Glomerular endothelial cell (primary cell): ENCODE measurements around the gene PPP1R2B. TPM values are rescaled to one million over a fixed set of nuclear protein-coding genes. Genes with fewer than 3 reads are reported as not detected.
"Not testable (repeated sequence)": the region's sequence is repeated elsewhere in the genome, so short reads cannot be mapped to it uniquely, and the experiment has no call there.

ENCODE experiments used
- DNase-seq: peaks from one replicate; pipeline ENCODE4 v3.0.0-alpha.2; 2011; ENCODE audit warnings: low read depth, low spot score; ENCODE audit errors: extremely low read depth
- total RNA-seq: library from RNA; depleted of rRNA; stranded (reverse); fragments of >200 nt; gene quantifications from 2 replicates; pipeline ENCODE4 v1.2.3, GENCODE V29; 2015

The PPP1R2B gene
- not detected in 2 replicates for total RNA-seq

DNA sequence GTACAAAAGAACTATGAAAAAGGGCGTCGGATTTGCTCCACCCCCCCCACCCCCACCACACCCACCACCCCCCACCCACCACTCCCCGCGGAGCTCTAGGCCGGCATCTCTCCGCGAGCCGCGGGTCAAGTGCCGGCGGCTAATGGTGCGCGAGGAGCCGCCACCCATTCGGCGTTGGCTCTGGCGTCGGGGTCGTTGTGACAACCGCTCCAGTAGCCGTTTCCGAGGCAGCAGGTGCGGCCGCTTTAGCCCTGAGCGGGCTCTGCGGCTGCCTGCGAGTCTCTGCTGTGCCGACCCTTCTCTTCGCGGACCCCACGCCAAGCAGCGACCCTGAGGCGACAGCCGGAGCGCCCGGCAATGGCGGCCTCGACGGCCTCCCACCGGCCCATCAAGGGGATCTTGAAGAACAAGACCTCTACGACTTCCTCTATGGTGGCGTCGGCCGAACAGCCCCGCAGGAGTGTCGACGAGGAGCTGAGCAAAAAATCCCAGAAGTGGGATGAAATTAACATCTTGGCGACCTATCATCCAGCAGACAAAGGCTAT is at the start of gene PPP1R2B:
PPP1R2B (plus strand) TSS at position 90 of the 546 bp plus-strand sequence; CDS start at position 358, 268 bp downstream.
- no peak for DNase-seq

DNA sequence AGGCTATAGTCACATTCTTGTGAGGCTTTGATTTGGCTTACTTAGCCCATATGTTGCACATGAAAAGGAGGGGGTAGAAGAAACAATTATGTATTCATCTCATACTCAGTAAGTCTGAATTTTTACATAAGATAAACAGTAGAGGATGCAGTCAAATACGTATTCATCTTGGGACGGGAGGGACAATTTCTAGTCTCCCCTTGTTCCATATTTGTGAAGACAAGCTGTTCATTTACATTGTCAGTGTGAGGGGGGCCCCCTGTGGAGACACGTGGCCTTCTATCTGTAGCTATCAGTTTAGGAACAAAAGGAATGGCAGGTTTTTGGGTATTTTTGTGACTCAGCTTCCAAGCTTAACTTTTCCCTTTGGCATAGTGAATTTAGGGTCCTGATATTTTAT is 49.2 kb upstream of the PPP1R2B start:
- no peak for DNase-seq

DNA sequence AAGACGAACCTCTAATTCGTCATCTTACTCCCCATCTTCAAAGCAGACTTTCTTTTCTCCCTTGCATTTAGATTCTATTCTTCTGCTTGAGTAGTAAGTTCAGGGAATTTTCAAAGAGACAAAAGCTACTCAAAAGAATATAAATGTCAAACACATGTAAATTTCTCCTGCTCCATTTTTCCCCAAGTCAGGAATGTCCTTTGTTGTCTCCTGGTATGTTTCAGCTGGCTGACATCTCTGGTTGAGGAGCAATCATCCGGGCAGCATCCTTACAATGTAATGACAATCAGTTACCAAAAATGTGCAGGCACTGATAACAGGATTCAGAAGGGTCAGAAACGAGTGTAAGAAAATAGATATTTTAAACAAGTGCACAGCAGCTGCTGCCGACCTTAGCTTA is 47.6 kb upstream of the PPP1R2B start:
- DNase-seq: no peak

DNA sequence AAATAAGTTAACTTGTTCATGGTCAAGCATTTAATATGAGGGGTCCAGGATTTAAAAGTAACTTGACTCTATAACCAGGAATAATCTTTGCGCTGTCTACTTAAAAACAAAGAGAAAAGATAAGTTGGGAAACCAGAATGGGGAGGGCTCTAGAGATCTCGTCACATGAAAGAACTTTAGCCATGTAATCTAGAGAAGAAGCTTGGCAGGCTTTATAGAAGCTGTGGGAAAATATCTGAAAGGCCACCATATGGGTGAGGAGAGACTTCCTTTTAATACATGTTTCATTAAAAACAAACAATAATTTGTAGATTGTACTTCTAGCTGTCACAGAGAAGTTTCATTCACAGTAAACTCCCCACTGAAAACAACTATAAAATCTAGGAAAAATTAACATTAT is 46.7 kb upstream of the PPP1R2B start:
- DNase-seq: no peak

DNA sequence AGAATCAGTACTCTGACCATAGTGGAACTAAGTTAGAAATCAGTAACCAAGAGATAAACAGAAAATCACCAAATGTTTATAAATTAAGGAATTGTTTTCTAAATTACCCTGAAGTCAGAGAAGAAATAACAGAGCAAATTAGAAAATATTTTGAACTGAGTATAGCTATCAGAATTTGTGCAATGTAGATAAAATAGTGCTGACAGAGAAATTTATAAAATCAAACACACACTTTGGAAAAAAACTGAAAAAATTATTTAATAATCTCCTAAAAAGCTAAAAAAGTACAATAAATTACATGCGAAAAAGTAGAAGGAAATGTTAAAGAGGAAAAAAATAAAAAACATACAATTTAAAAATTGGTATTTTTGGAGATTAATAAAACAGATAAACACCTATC is 37.1 kb upstream of the PPP1R2B start:
- DNase-seq: no peak

DNA sequence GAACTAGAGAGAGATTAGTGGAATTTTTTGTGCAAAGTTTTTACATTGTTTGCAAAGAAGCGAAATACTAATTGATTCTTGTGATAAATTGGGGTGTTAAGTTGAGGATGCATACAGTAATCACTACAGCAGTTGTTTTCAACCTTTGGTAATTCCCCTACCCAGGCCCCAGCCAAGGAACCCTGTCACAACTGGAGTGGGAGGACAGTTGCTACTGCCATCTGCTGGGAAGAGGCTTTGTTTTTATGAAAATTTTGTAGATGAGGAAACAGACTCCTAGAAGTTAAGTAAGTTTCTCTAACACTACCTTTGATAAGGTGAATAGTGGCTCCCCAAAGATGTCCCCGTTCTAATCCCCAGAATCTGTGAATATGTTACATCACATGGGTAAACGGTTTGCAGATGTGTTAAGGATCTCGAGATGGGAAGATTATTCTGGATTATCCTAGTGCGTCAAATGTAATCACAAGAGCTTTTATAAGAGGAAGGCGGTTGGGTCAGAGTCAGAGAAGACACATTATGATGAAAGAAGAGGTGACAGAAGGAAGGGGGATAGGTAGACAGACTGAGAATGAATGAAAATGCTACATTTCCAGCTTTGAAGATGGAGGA is 34.0 kb upstream of the PPP1R2B start:
- no peak for DNase-seq

DNA sequence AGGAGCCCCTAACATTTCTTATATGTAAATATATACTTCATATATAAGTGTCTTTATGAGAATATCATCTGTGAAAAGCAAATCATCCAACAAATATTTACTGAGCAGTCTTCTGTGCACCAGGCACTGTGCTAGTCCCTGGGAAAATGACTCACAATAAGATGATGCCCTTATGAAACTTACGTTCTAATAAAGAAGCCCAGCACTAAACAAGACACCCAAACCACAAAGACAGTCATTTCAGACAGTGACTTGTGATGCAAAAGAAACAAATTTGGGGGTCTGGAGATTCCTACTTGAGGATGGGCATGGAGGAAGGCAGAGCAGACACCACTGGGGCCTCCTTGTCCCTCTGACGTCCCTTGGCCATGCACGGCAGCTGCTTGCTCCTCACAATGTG is 30.6 kb upstream of the PPP1R2B start:
- no peak for DNase-seq

DNA sequence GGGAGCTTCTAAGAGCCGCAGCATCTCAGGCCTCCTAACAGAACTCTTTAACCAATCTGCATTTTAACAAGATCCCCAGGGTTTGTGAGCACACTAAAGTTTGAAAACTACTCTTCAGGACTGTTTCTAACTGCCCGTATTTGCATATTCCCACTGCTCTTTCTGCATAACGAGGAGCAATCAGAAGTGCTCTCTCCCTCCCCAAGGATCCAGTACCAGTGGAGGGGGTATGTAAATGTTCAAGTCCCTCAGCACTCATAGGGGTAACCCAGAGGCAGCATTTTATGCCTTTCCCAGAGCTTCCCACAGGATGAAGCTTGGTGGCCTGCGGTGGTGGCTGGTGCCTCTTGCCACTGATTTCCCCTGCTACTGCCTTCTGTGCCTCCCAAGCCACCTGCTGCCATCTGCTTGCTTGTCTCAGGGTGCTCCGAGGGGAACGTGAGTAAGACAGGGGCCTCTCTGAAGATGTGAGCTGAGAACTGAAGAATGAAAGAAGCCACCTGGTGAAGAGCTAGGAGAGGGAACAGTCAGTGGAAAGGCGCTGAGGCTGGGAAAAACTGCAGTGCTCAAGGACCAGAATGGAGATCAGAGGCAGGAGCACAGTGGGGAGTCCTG is 30.0 kb upstream of the PPP1R2B start:
- no peak for DNase-seq

DNA sequence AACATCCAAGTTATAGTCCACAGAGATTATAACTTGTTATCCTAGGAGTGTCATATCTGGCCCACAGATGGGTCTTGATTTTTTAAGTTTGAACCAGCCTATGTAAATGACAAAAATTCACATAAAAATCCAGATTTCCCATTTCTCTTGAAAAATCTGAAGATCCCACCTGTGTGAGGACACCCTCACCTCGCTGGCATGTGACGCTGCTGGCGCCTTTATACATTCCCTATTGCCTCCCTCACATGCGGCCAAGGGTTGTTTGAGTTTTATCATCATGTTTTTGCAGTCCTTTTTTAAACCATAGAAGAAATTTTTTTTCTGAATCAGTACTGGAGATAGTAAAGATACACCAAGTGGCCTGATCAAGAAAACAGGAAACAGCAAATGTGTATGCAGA is 25.9 kb upstream of the PPP1R2B start:
- DNase-seq: no peak

DNA sequence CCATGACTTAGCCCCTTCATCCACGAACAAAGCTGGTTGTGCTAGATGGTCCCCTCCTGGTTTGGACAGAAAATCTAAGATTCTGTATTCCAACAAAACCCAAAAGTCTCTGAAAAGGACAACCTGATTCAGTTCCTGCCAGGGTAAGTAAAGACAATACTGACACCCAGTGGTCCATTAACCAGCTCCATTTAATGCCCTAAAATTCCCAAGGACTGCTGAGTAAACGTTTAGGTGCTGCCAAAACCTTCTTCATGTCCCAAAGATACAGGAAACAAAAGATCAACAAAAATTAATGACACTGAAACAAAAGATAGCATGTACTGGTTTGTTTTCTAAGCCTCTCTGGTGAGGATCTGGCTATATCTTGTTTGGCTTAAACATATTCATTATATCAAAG is 25.3 kb upstream of the PPP1R2B start:
- DNase-seq: no peak

DNA sequence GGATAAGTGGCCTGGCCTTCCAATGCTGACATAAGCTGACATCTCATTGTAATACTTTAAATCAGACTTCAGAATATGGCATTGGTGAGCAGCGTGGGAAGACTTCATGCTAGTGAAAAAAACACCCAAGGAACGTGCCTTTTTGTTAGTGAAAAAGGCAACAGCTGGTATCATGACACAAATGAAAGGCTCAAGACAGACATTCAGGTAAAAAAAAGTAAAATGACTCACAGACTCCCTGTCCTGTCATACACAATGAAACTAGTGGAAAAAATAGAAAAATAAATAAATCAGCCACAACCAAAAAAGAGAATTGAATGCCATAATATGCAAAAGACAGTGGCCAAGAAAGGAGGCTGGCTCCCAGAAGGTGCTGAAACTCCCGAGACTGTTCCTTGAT is 24.4 kb upstream of the PPP1R2B start:
- DNase-seq: no peak

DNA sequence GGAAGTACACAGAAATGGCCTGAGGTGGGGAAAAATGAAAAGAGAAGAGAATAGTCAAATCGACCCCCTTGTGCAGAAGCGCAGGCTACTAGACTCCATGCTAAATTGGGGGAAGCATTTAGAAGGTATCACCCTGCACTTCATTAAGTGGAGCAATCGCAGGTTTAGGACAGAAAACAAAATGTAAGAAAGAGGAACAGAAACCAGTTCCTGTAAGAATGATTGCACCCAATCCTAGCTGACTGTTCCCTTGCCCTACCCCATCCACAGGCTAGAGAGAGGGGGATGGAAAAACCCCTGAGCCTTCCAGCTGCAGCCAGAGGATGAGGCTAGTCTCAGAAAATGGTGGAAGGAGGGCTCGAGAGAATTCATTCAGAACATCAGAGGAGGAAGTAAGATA is 23.9 kb upstream of the PPP1R2B start:
- DNase-seq: no peak

DNA sequence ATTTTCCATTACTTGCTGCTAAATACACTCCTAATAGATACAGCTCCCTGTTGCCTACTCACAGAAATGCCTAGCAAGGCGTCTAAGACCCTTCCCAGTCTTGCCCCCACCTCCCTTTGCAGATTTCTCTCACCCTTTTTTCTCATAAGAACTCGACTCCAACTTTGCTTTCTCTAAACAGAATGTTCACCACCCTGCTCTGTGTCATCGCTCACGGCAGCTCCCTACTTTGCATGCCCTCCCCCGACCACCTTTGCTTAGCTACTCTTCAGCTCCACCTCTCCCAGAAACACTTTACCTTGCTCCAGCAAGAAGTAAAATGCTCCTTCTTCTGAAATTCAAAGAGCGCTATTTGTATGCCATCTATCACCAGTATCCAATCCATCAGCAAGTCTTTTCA is 15.2 kb upstream of the PPP1R2B start:
- DNase-seq: no peak

DNA sequence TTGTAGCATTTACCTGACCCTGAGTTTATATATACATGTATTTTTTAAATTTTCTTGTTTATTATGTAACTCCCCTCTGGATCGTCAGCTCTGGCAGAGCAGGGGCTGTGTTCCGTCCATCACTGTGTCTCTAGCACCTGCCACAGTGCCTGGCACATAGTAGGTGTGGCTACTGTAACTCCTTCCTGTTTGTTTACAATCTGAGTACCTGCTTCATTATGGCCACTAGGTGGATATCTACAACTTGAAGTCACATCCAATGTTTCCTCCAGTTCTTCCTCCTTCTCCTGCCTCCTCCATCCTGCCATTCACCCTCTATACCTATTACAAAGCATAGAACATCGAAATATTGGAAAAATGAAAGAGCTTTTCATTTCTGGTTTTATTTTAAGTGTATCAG is 14.2 kb upstream of the PPP1R2B start:
- no peak for DNase-seq

DNA sequence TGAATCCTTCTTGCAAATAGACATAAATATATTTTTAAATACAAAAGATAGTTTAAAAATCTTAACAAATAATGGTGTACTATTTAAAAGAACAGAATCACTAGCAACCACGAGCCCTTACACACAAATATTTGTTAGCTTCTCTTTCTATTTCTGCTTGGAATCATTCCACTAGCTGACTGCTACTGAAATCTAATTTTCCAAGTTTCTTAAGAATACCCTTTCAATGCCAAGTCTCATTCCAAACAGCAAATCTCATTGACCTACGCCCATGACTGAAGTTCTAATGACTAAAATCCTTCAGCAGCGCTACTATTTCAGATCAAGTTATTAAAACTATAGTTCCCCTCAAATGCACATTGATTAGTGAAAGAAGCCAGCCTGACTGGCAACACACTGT is 13.2 kb upstream of the PPP1R2B start:
- DNase-seq: no peak

DNA sequence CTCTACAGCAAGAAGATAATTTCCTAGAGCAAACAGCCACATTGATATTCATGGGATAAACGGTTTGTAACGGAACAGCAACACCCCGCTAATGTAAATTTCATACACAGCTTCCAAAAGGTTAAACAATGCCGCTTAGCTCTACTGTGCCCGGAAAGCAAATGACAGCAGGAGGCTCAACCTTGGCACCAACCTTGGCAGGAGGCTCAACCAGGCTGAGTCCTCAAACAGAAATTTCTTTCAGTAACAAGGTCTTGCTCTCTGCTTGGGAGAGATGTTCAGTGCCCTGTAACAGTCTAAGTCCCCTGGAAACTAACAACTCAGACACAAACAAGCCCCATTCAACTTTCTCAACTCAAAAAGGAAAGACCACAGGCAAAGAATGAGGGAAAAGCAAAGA is 11.1 kb upstream of the PPP1R2B start:
- no peak for DNase-seq

DNA sequence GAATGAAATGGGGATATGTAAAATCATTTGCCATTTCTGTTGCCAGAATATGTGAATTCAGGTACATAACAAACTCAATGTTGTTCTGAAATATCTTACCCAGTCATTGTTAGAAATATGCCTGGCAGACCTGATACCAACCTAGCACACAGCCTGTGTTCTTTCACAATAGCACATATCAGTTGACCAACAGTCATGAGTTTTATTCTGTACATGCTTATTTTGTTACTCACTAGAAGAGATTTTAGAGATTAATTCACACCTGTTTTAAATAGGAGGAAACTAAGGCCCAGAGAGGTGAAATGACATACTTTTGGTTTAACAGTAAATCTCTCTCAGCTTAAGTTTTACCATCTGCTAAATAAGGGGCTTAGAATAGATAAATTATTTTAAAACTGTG is 8.4 kb upstream of the PPP1R2B start:
- no peak for DNase-seq

DNA sequence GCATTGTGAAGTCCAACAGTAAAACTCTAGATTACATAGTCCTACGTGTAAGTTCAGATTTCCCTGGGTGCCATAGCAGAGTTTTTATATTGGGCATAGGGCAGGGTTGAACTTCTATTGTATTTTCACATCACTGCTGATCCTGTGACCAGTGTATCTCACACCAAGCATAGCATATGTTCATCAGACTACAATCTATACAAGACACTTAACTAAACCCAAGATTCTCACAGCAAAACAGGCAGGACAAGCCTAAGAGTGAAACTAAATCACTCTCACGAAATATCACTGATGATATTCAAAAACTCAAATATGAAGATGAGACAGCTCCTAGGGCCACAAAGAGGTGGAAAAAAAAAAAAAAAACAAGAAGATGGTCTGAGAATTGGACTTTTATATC is 3.2 kb upstream of the PPP1R2B start:
- DNase-seq: no peak

DNA sequence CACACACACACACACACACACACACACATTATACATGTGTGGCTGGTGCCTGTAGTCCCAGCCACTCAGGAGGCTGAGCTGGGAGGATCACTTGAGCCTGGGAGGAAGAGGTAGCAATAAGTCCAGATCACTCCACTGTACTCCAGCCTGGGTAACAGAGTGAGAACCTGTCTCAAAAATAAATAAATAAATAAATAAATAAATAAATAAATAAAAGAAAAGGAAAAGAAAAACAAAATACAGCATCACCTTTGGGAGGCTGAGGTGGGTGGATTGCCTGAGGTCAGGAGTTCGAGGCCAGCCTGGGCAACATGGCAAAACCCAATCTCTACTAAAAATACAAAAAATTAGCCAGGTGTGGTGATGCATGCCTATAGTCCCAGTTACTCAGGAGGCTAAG is 1.6 kb upstream of the PPP1R2B start:
- not testable (repeated sequence) for DNase-seq

DNA sequence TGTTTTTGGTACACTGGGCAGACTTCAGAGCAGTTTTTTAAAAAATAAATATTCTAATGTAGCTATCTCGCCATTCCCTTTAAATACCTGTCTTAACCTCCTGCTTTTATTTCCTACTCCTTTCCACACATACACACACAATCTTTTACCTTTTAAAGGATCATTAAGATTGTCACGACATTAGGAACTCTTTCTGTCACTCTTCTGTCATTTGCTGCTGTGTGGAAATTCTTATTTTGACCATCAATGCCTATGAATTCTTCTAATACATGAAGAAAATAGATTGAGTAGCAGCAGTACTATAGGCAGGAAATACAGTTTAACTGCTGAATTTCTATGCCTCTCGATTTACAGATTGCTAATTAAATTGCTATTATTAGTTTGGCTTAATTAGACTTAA is 1.8 kb downstream of the PPP1R2B start:
- DNase-seq: no peak

DNA sequence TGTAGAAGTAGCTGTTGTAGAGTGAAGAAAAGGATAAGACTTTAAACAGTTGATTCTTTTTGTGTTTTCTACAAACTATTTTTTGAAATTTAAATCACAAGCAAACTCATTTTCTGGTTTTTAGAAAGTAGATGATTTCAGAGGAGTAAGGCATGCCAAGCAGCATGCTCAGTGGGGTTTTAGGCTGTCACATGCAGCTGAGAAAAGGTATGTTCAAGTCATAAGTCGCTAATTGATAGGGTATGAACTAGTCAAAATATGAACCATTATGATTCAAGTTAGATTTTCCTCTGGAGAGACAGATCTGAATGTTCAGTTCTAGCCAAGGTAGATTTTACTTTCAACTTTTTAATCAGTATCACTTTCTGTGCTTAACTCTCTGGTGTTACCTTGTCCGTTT is 3.0 kb downstream of the PPP1R2B start:
- not testable (repeated sequence) for DNase-seq

DNA sequence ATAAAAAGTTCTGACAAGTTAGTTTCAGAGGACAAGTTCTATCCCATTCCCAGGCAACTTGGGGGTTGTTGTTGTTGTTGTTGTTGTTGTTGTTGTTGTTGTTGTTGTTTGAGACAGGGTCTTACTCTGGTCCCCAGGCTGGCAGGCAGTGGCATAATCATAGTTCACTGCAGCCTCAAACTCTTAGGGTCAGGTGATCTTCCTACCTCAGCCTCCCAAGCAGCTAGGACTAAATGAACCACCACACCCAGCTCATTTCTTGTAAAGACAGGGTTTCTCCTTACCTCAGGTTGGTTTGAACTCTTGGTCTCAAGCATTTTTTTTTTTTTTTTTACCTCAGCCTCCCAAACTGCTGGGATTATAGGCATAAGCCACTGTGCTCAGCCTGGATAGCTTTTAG is 15.3 kb downstream of the PPP1R2B start:
- no peak for DNase-seq

DNA sequence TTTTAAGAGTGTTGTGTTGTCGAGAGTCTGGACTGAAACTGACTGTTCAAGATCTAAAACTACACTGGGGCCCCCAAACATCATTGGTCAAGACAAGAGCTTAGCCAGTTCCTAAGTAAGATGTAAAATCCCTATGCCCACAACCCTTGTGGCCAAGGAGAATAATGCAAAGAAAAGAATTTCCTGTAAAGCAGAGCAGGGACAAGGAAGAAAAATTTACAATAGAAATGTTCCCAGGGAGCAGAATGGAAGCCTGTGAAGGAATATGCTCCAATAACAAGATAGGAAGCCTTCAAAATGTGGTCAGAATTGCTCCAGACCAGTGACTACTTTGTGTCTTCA is 20.4 kb downstream of the PPP1R2B start:
- DNase-seq: no peak
